WTC11 (cell line): ENCODE measurements around the gene BRICD5. TPM values are rescaled to one million over a fixed set of nuclear protein-coding genes. Genes with fewer than 3 reads are reported as not detected.
A peak's percentile ranks its signal among the peaks of the same experiment; 100 is the strongest.

Experiments
- ATAC-seq: fragments of 200-7000 bp; cut with Tn5 transposase; 2 replicates; pipeline ENCODE4 v1.10.0; 2021; ENCODE audit warnings: mild to moderate bottlenecking, moderate library complexity
- CTCF ChIA-PET: fragments of 300-600 bp; sonication (Branson Sonifier 250); formaldehyde crosslinking; loops from one replicate; lab custom pipeline; 2021; ENCODE audit warnings: antibody characterized with exemption; lab: Charles Lee
- POLR2A ChIA-PET: fragments of 350-600 bp; sonication (Branson Sonifier 250); formaldehyde crosslinking; loops from one replicate; lab custom pipeline; 2021; ENCODE audit warnings: antibody characterized with exemption; lab: Charles Lee
- DNase-seq: peaks from one replicate; pipeline ENCODE4 v3.0.0; 2021; ENCODE audit warnings: low spot score
- H3K27ac Mint-ChIP-seq: 2 replicates; pipeline ENCODE4 v1.8.0; 2021; ENCODE audit warnings: mixed read lengths
- H3K27me3 Mint-ChIP-seq: 2 replicates; pipeline ENCODE4 v1.8.0; 2021; ENCODE audit warnings: low read depth, mild to moderate bottlenecking, moderate library complexity, mixed read lengths
- H3K36me3 Mint-ChIP-seq: 2 replicates; pipeline ENCODE4 v1.8.0; 2021; ENCODE audit warnings: mixed read lengths
- H3K4me1 Mint-ChIP-seq: 2 replicates; pipeline ENCODE4 v1.8.0; 2022; ENCODE audit warnings: mixed read lengths
- H3K4me3 Mint-ChIP-seq: 2 replicates; pipeline ENCODE4 v1.8.0; 2021; ENCODE audit warnings: mild to moderate bottlenecking, moderate library complexity, mixed read lengths
- H3K9me3 Mint-ChIP-seq: 2 replicates; pipeline ENCODE4 v1.8.0; 2021; ENCODE audit warnings: mixed read lengths
- AFF4 ChIP-seq: sonication (generic); formaldehyde crosslinking; IDR thresholded peaks from 2 replicates; pipeline ENCODE4 v1.8.1; 2023; ENCODE audit warnings: mild to moderate bottlenecking, missing genetic modification reagents, borderline replicate concordance
- ARID4B ChIP-seq: sonication (generic); formaldehyde crosslinking; IDR thresholded peaks from 2 replicates; pipeline ENCODE4 v1.8.0; 2023; ENCODE audit warnings: missing genetic modification reagents, mild to moderate bottlenecking, borderline replicate concordance
- CBFB ChIP-seq: sonication (generic); formaldehyde crosslinking; IDR thresholded peaks from 2 replicates; pipeline ENCODE4 v1.8.1; 2022; ENCODE audit warnings: mild to moderate bottlenecking, low read depth, missing genetic modification reagents
- CTCF ChIP-seq: fragments of 200-600 bp; IDR thresholded peaks from 2 replicates; pipeline ENCODE4 v1.8.0; 2022; ENCODE audit warnings: antibody characterized with exemption
- IRF1 ChIP-seq: sonication (generic); formaldehyde crosslinking; IDR thresholded peaks from 2 replicates; pipeline ENCODE4 v1.8.0; 2023; ENCODE audit warnings: missing genetic modification reagents
- JUN ChIP-seq: sonication (generic); formaldehyde crosslinking; IDR thresholded peaks from 2 replicates; pipeline ENCODE4 v1.8.0; 2023; ENCODE audit warnings: mild to moderate bottlenecking, missing genetic modification reagents
- TP53 ChIP-seq: sonication (generic); formaldehyde crosslinking; IDR thresholded peaks from 2 replicates; pipeline ENCODE4 v1.8.1; 2023; ENCODE audit warnings: mild to moderate bottlenecking, missing genetic modification reagents
- USF1 ChIP-seq: sonication (generic); formaldehyde crosslinking; IDR thresholded peaks from 2 replicates; pipeline ENCODE4 v1.8.0; 2022; ENCODE audit warnings: mild to moderate bottlenecking, missing genetic modification reagents
- ZNF121 ChIP-seq: sonication (generic); formaldehyde crosslinking; IDR thresholded peaks from 2 replicates; pipeline ENCODE4 v1.8.0; 2023; ENCODE audit warnings: missing genetic modification reagents
- ZNF263 ChIP-seq: sonication (generic); formaldehyde crosslinking; IDR thresholded peaks from 2 replicates; pipeline ENCODE4 v1.8.1; 2022; ENCODE audit warnings: low read depth, mild to moderate bottlenecking, moderate library complexity, missing genetic modification reagents
- ZNF396 ChIP-seq: fragments of 250-450 bp; sonication (Bioruptor Pico); IDR thresholded peaks from 2 replicates; pipeline ENCODE4 v1.8.0; 2021; ENCODE audit warnings: mild to moderate bottlenecking, moderate library complexity, borderline replicate concordance
- ZNF423 ChIP-seq: fragments of 250-450 bp; sonication (Bioruptor Pico); IDR thresholded peaks from 2 replicates; pipeline ENCODE4 v2.1.2; 2022; ENCODE audit warnings: mild to moderate bottlenecking, moderate library complexity
- ZSCAN18 ChIP-seq: fragments of 250-450 bp; sonication (Bioruptor Pico); IDR thresholded peaks from 2 replicates; pipeline ENCODE4 v2.1.2; 2022; ENCODE audit warnings: mild to moderate bottlenecking, moderate library complexity
- total RNA-seq: library from RNA; stranded (reverse); gene quantifications from 3 replicates; pipeline ENCODE4 v1.2.3, GENCODE V29; 2021
- TF ChIP-seq, protein P1 (sequence below): sonication (generic); formaldehyde crosslinking; IDR thresholded peaks from 2 replicates; pipeline ENCODE4 v1.8.1; 2022; ENCODE audit warnings: mild to moderate bottlenecking, moderate library complexity, missing genetic modification reagents
- TF ChIP-seq, protein P2 (sequence below): sonication (generic); formaldehyde crosslinking; IDR thresholded peaks from 2 replicates; pipeline ENCODE4 v1.8.0; 2023; ENCODE audit warnings: mild to moderate bottlenecking, missing genetic modification reagents
- TF ChIP-seq, protein P3 (sequence below): sonication (generic); formaldehyde crosslinking; IDR thresholded peaks from 2 replicates; pipeline ENCODE4 v1.8.1; 2023; ENCODE audit warnings: mild to moderate bottlenecking, moderate library complexity, missing genetic modification reagents

Gene BRICD5
- total RNA-seq, 1 experiment from 2014 or later, result 13.6 TPM

DNA sequence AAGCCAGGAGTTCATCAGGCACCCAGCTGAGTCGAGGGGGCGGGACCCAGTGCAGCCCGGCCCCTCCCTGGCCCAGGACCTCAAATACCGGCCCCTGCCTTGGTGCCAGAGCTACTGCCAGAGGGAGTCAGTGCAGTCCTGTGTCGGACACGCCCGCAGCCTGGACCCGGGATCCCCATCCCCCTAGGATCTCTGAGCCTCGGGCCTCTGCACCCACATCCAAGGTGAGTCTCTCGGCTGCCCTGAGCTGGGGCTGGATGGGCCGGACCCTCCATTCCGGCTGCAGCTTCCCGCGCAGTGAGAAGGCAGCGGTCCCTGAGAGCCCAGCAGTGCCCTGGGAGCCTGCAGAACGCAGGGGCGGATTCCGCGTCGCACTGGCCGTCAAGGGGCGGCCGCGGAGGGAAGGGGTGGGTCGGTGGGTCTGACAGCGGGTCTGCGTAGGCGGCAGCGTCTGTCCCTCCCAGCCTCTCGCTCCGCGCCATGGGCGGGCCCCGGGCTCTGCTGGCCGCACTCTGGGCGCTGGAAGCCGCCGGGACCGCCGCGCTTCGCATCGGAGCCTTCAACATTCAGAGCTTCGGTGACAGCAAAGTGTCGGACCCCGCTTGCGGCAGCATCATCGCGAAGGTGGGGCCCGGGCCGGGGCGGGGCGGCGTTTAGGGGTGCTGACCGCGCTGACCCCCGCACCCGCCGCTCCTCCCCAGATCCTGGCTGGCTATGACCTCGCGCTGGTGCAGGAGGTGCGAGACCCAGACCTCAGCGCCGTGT, 25.9 kb upstream of the BRICD5 start, which contains the start of gene DNASE1L2:
DNASE1L2 (plus strand) TSS at position 108 of the 765 bp plus-strand sequence; CDS start at position 481, 373 bp downstream.
- Mint-ChIP-seq H3K4me1 (no peaks in the 10 kb centered on the region), H3K9me3 (no peaks in the 10 kb centered on the region), H3K36me3 (no peaks in the 10 kb centered on the region), H3K27me3 (peaks cover 16% of the 10 kb centered on the region), H3K4me3 (peak within 1 kb of the TSS; percentile 55), H3K27ac (no peak within 1 kb of the TSS)
- peak; percentile 55 for ATAC-seq
- ChIA-PET CTCF (interaction anchor here (0.9 to 4.5 kb wide), 9 partner anchors 15 to 265 kb away, joined by 3 to 51 read pairs (median 4); partner anchors contain the start of genes CASKIN1, ECI1 and PGP), POLR2A (interaction anchor here (0.5 to 4.1 kb wide), 5 partner anchors 11 to 27 kb away, joined by 3 to 28 read pairs (median 7); partner anchors contain the start of genes ECI1 and PGP)
- DNase-seq, result peak; percentile 66
- TF ChIP-seq IRF1 (CRISPR knock-in tag) (no peak), ZNF263 (no peak), CTCF (no peak), ZNF121 (CRISPR knock-in tag) (no peak), JUN (CRISPR knock-in tag) (no peak), USF1 (CRISPR knock-in tag) (no peak), AFF4 (CRISPR knock-in tag) (no peak), CBFB (no peak), ARID4B (peak; percentile 49; the same call in 1 of the 2 replicates), TP53 (no peak), ZSCAN18 (CRISPR knock-in tag) (no peak), ZNF396 (CRISPR knock-in tag) (no peak), ZNF423 (CRISPR knock-in tag) (no peak)
- TF ChIP-seq, protein P1, sequence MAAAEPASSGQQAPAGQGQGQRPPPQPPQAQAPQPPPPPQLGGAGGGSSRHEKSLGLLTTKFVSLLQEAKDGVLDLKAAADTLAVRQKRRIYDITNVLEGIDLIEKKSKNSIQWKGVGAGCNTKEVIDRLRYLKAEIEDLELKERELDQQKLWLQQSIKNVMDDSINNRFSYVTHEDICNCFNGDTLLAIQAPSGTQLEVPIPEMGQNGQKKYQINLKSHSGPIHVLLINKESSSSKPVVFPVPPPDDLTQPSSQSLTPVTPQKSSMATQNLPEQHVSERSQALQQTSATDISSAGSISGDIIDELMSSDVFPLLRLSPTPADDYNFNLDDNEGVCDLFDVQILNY (CRISPR knock-in tag), result no peak
- TF ChIP-seq, protein P2, sequence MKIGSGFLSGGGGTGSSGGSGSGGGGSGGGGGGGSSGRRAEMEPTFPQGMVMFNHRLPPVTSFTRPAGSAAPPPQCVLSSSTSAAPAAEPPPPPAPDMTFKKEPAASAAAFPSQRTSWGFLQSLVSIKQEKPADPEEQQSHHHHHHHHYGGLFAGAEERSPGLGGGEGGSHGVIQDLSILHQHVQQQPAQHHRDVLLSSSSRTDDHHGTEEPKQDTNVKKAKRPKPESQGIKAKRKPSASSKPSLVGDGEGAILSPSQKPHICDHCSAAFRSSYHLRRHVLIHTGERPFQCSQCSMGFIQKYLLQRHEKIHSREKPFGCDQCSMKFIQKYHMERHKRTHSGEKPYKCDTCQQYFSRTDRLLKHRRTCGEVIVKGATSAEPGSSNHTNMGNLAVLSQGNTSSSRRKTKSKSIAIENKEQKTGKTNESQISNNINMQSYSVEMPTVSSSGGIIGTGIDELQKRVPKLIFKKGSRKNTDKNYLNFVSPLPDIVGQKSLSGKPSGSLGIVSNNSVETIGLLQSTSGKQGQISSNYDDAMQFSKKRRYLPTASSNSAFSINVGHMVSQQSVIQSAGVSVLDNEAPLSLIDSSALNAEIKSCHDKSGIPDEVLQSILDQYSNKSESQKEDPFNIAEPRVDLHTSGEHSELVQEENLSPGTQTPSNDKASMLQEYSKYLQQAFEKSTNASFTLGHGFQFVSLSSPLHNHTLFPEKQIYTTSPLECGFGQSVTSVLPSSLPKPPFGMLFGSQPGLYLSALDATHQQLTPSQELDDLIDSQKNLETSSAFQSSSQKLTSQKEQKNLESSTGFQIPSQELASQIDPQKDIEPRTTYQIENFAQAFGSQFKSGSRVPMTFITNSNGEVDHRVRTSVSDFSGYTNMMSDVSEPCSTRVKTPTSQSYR (CRISPR knock-in tag), result 0 out of 2 replicates have a peak, but pooled peaks have one; percentile 16
- TF ChIP-seq, protein P3, sequence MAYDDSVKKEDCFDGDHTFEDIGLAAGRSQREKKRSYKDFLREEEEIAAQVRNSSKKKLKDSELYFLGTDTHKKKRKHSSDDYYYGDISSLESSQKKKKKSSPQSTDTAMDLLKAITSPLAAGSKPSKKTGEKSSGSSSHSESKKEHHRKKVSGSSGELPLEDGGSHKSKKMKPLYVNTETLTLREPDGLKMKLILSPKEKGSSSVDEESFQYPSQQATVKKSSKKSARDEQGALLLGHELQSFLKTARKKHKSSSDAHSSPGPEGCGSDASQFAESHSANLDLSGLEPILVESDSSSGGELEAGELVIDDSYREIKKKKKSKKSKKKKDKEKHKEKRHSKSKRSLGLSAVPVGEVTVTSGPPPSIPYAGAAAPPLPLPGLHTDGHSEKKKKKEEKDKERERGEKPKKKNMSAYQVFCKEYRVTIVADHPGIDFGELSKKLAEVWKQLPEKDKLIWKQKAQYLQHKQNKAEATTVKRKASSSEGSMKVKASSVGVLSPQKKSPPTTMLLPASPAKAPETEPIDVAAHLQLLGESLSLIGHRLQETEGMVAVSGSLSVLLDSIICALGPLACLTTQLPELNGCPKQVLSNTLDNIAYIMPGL (CRISPR knock-in tag), result no peak; the same call in 1 of the 2 replicates
